ENCODE results near the gene C11orf91.

The C11orf91 gene

DNA sequence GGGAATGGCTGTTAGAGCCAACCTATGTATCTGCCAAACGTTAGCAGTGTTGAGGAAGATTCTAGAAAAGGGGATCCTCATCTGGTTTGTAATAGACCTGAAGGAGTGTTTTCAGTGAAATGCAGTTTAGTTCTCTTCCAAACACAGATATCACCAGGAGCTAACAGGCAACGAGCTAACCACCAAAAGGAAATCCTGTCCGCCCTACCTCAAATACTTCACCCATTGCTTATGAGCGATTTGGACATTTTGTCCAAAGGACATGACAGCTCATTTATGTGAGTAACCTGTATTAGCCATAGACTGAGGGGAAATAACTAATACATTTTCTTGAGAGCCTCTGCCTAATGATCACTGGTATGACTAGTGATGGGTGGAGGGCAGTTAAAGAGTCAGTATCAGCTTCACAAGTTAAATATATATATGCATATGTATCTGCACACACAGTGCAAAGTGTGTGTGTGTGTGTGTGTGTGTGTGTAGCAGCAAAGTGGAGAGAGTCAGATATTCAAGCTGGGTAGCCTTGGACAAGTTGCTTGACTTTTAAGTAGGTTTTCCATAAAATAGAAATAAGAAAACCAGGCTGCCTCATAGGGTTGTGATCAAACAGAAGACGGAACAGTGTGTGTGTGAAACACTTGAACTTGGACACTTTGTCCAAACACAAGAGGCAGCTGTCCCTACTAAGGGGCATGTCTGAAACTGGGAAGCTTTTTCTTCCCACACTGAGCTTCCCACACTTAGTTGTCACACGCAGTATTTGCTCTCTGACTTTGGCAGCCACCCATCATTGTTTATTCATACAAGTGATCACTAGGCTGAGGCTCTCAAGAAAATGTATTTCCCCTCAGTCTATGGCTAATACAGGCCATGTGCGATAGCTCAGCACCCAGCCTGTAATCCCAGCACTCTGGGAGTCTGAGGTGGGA is 940 bp upstream of the C11orf91 start:
- TF ChIP-seq, protein P1, sequence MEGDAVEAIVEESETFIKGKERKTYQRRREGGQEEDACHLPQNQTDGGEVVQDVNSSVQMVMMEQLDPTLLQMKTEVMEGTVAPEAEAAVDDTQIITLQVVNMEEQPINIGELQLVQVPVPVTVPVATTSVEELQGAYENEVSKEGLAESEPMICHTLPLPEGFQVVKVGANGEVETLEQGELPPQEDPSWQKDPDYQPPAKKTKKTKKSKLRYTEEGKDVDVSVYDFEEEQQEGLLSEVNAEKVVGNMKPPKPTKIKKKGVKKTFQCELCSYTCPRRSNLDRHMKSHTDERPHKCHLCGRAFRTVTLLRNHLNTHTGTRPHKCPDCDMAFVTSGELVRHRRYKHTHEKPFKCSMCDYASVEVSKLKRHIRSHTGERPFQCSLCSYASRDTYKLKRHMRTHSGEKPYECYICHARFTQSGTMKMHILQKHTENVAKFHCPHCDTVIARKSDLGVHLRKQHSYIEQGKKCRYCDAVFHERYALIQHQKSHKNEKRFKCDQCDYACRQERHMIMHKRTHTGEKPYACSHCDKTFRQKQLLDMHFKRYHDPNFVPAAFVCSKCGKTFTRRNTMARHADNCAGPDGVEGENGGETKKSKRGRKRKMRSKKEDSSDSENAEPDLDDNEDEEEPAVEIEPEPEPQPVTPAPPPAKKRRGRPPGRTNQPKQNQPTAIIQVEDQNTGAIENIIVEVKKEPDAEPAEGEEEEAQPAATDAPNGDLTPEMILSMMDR (IDR thresholded peaks at IDR 0.05; ENCODE audit: low read depth, low read length, missing control alignments): no peak
- DNase-seq (ENCODE audit: low read depth): no peak
- peak overlapping the region; percentile 65 for H3K4me3 ChIP-seq (ENCODE audit: low read depth, low read length)

DNA sequence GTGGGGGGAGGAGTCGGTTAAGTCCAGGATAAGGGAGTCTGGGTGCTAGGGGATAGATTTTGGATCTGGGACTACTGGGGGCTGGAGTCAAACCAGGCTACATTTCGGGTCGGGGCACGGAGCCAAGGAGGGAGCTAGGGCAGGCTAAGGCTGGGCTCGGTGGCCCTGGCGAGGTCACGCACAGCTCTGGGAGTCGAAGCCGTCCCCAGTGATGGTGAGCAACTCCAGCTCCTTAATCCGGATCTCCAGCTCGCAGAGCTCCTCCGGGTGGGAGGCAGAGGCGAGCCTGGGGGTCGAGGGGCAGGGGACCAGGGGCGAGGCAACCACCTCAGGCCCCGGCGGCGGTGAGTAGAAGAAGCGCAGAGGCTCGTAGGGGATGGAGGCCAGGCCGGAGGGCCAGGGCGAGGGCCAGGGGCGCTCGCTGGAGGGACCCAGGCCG is 544 bp downstream of the C11orf91 start:
- DNase-seq (ENCODE audit: low read depth): no peak
- H3K4me3 ChIP-seq (ENCODE audit: low read depth, low read length): peak overlapping the region; percentile 65; the same call in 1 of the 2 replicates

DNA sequence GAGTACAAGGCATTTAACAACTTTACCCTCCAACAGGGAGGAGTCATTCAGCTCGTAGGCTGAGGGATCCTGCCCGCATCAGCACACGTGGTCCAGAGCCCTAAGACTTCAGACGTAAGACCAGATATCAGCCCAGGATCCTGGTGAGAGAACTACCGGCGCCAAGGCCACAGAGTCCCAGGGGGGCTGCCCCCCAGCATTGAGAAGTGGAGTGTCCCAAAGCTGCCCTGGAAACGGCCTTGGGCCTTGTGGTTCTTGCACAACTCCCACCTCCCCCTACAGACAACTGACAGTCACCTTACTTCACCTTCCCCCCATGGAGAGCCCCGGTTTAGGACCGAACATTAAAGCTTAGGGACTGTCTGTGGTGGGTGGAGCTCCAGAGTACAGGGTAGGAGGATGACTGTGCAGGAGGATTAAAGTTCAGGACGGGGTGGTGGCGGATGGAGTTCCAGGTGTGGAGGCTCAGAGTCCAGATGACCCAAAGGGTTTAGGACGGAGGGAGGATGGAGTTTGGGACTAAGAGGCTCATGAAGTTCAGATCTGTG is 1.0 kb downstream of the C11orf91 start:
- DNase-seq (ENCODE audit: low read depth): no peak
- H3K4me3 ChIP-seq (ENCODE audit: low read depth, low read length): no peak overlapping the region
- TF ChIP-seq, protein P1 (IDR thresholded peaks at IDR 0.05; ENCODE audit: low read depth, low read length, missing control alignments): no peak

More for the DNA sequence above, 544 bp downstream of the C11orf91 start:
- TF ChIP-seq, protein P1 (IDR thresholded peaks at IDR 0.05; ENCODE audit: low read depth, low read length, missing control alignments): no peak

DNA sequence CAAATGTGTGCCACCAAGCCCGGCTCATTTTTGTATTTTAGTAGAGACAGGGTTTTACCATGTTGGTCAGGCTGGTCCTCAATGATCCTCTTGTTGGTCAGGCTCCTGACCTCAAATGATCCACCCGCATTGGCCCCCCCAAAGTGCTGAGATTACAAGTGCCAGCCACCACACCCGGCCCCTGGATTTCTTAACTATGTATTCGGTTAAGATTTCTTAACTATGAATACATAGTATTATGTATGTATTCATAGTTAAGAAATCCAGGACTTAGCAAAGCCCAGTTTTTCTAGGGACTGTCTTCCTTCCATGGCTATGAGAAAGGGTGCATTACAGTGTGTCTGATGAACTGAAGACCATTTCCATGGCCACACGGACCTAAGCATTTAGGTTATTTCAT is 1.7 kb downstream of the C11orf91 start:
- DNase-seq (ENCODE audit: low read depth): no peak
- TF ChIP-seq, protein P1 (IDR thresholded peaks at IDR 0.05; ENCODE audit: low read depth, low read length, missing control alignments): no peak
- no peak overlapping the region for H3K4me3 ChIP-seq (ENCODE audit: low read depth, low read length)

DNA sequence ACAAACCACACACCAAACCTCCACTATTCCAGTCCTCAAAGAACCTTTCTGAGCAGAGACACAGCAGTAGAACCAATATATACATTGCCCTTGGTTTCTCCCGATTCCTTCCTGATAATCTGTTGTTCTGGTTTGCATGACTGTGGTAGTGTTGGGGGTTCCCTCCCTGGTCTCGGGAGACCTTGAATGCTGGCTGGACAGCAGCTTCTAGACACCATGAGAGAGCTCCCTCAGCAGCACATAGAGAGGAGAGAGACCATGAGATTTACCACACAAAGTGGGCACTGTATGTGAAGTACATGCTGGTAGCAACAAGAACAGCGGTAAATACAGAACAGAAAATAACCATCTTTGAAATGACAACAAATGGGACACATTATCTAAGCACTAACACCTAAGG is 2.6 kb downstream of the C11orf91 start:
- H3K4me3 ChIP-seq (ENCODE audit: low read depth, low read length): no peak overlapping the region
- no peak for DNase-seq (ENCODE audit: low read depth)
- TF ChIP-seq, protein P1 (IDR thresholded peaks at IDR 0.05; ENCODE audit: low read depth, low read length, missing control alignments): no peak

DNA sequence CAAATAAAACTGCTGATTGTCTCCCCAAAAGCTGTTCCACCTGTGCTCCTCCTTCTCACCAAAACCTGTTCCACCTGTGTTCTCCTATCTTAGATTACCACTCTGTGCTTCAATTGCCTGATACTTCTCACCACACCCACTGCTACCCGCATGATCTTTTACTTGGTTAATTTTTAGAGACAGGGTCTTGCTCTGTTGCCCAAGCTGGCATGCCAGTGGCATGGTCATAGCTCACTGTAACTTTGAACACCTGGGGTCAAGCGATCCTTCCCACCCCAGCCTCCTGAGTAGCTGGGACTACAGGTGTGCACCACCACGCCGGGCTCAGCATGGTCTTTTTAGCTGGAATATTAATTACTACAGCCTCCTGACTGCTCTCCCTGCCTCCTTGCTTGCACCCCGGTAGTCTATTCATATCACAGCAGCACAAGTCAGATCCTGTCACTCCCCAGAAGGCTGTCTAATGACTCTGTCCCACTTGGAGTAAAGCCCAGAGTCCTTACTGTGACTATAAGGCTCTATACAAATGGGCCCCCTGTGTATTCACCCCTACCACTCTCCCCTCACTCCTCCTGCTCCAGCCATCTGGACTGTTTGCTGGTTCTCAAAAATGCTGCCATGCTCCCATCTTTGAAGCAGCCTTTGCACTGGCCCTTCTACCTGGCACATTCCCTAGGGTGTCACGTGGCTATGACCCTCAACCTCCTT is 3.5 kb downstream of the C11orf91 start:
- TF ChIP-seq, protein P1 (IDR thresholded peaks at IDR 0.05; ENCODE audit: low read depth, low read length, missing control alignments): no peak
- no peak overlapping the region for H3K4me3 ChIP-seq (ENCODE audit: low read depth, low read length)
- no peak for DNase-seq (ENCODE audit: low read depth)

Measured in GM12864 (cell line).